BLaER1 (cell line): Measurements from ENCODE around the gene MUC6.

ENCODE experiments used
- H3K27ac ChIP-seq: shearing (Covaris generic); formaldehyde crosslinking; 2 replicates; pipeline ENCODE4 v1.8.1; 2022
- H3K27me3 ChIP-seq: shearing (Covaris generic); formaldehyde crosslinking; 2 replicates; pipeline ENCODE4 v1.8.1; 2022
- H3K36me3 ChIP-seq: shearing (Covaris generic); formaldehyde crosslinking; 2 replicates; pipeline ENCODE4 v1.8.1; 2022
- H3K4me1 ChIP-seq: shearing (Covaris generic); formaldehyde crosslinking; 2 replicates; pipeline ENCODE4 v1.8.1; 2022
- H3K4me2 ChIP-seq: shearing (Covaris generic); formaldehyde crosslinking; 2 replicates; pipeline ENCODE4 v1.8.1; 2022
- H3K4me3 ChIP-seq: shearing (Covaris generic); formaldehyde crosslinking; 2 replicates; pipeline ENCODE4 v1.8.1; 2022
- H3K9ac ChIP-seq: shearing (Covaris generic); formaldehyde crosslinking; 2 replicates; pipeline ENCODE4 v1.8.1; 2022
- H3K9me3 ChIP-seq: shearing (Covaris generic); formaldehyde crosslinking; 2 replicates; pipeline ENCODE4 v1.8.1; 2022
- H4K20me1 ChIP-seq: shearing (Covaris generic); formaldehyde crosslinking; 2 replicates; pipeline ENCODE4 v1.8.1; 2022
- Cebpa-rat ChIP-seq: shearing (Covaris generic); IDR thresholded peaks from 2 replicates; pipeline ENCODE4 v1.8.1; 2022

The MUC6 gene

GRCh38 chr11:1031121-1031899, 5.2 kb downstream of the MUC6 start:
- Histone ChIP-seq H3K4me3 (no peak overlapping the region), H3K9ac (no peak overlapping the region), H4K20me1 (peaks cover 11% of the 10 kb centered on the region), H3K36me3 (peaks cover 4% of the 10 kb centered on the region; the same call in 1 of the 2 replicates), H3K4me1 (0 out of 2 replicates have a peak, but pooled peaks cover 7% of the 10 kb centered on the region), H3K9me3 (no peaks in the 10 kb centered on the region), H3K4me2 (no peak overlapping the region), H3K27me3 (no peaks in the 10 kb centered on the region), H3K27ac (no peak overlapping the region)
- no peak for TF ChIP-seq Cebpa-rat

GRCh38 chr11:1030556-1030955, 6.0 kb downstream of the MUC6 start:
- 0 out of 2 replicates have a peak, but pooled peaks cover 7% of the 10 kb centered on the region for H3K4me1 ChIP-seq
- H3K4me2 ChIP-seq, result no peak overlapping the region
- H3K27me3 ChIP-seq, result no peaks in the 10 kb centered on the region
- H3K9me3 ChIP-seq, result no peaks in the 10 kb centered on the region
- no peak overlapping the region for H3K27ac ChIP-seq
- H3K36me3 ChIP-seq, result peaks cover 11% of the 10 kb centered on the region; the same call in 1 of the 2 replicates
- no peak overlapping the region for H3K9ac ChIP-seq
- no peak for TF ChIP-seq Cebpa-rat
- H3K4me3 ChIP-seq, result no peak overlapping the region
- H4K20me1 ChIP-seq, result peaks cover 18% of the 10 kb centered on the region

- Histone ChIP-seq H4K20me1 (peaks cover 23% of the 10 kb centered on the region), H3K4me3 (no peak overlapping the region), H3K36me3 (peaks cover 16% of the 10 kb centered on the region; the same call in 1 of the 2 replicates), H3K27me3 (no peaks in the 10 kb centered on the region), H3K9me3 (no peaks in the 10 kb centered on the region), H3K27ac (no peak overlapping the region), H3K9ac (no peak overlapping the region), H3K4me2 (no peak overlapping the region), H3K4me1 (0 out of 2 replicates have a peak, but pooled peaks cover 7% of the 10 kb centered on the region)
- no peak for TF ChIP-seq Cebpa-rat
Measured at GRCh38 chr11:1030086-1030485, 6.4 kb downstream of the MUC6 start.

- H3K36me3 ChIP-seq, result peaks cover 20% of the 10 kb centered on the region; the same call in 1 of the 2 replicates
- H3K27me3 ChIP-seq, result no peaks in the 10 kb centered on the region
Measured at GRCh38 chr11:1029654-1030053, 6.9 kb downstream of the MUC6 start.

GRCh38 chr11:1029051-1029450, 7.5 kb downstream of the MUC6 start:
- H3K27me3 ChIP-seq, result no peaks in the 10 kb centered on the region
- 0 out of 2 replicates have a peak, but pooled peaks cover 2% of the 10 kb centered on the region for H3K4me1 ChIP-seq
- no peaks in the 10 kb centered on the region for H3K9me3 ChIP-seq

More at GRCh38 chr11:1029654-1030053, 6.9 kb downstream of the MUC6 start:
- no peak overlapping the region for H3K27ac ChIP-seq
- H3K4me3 ChIP-seq, result no peak overlapping the region
- no peak overlapping the region for H3K9ac ChIP-seq
- 0 out of 2 replicates have a peak, but pooled peaks cover 7% of the 10 kb centered on the region for H3K4me1 ChIP-seq
- TF ChIP-seq Cebpa-rat, result no peak
- H3K4me2 ChIP-seq, result no peak overlapping the region
- H3K9me3 ChIP-seq, result no peaks in the 10 kb centered on the region
- H4K20me1 ChIP-seq, result peaks cover 26% of the 10 kb centered on the region

GRCh38 chr11:1028616-1029015, 7.9 kb downstream of the MUC6 start:
- H3K27ac ChIP-seq, result no peak overlapping the region
- no peaks in the 10 kb centered on the region for H3K4me1 ChIP-seq
- no peak overlapping the region for H3K4me3 ChIP-seq
- H3K27me3 ChIP-seq, result no peaks in the 10 kb centered on the region
- H4K20me1 ChIP-seq, result peaks cover 34% of the 10 kb centered on the region
- H3K9me3 ChIP-seq, result no peaks in the 10 kb centered on the region
- peaks cover 28% of the 10 kb centered on the region; the same call in 1 of the 2 replicates for H3K36me3 ChIP-seq
- TF ChIP-seq Cebpa-rat, result no peak
- no peak overlapping the region for H3K4me2 ChIP-seq
- H3K9ac ChIP-seq, result no peak overlapping the region

More at GRCh38 chr11:1029051-1029450, 7.5 kb downstream of the MUC6 start:
- Histone ChIP-seq H3K9ac (no peak overlapping the region), H3K27ac (no peak overlapping the region), H3K4me3 (no peak overlapping the region), H4K20me1 (peaks cover 29% of the 10 kb centered on the region), H3K4me2 (no peak overlapping the region), H3K36me3 (peaks cover 24% of the 10 kb centered on the region; the same call in 1 of the 2 replicates)
- TF ChIP-seq Cebpa-rat, result no peak

- H4K20me1 ChIP-seq, result peaks cover 38% of the 10 kb centered on the region
- H3K4me2 ChIP-seq, result no peak overlapping the region
- H3K36me3 ChIP-seq, result peaks cover 32% of the 10 kb centered on the region; the same call in 1 of the 2 replicates
- TF ChIP-seq Cebpa-rat, result no peak
- H3K9me3 ChIP-seq, result no peaks in the 10 kb centered on the region
- no peaks in the 10 kb centered on the region for H3K27me3 ChIP-seq
- no peaks in the 10 kb centered on the region for H3K4me1 ChIP-seq
- no peak overlapping the region for H3K4me3 ChIP-seq
- H3K27ac ChIP-seq, result no peak overlapping the region
- no peak overlapping the region for H3K9ac ChIP-seq
Measured at GRCh38 chr11:1028291-1028540, 8.3 kb downstream of the MUC6 start.

GRCh38 chr11:1027483-1028290, 8.8 kb downstream of the MUC6 start:
- no peak overlapping the region for H3K4me3 ChIP-seq
- H3K9me3 ChIP-seq, result no peaks in the 10 kb centered on the region
- no peak overlapping the region for H3K9ac ChIP-seq
- H3K4me1 ChIP-seq, result no peaks in the 10 kb centered on the region
- peaks cover 40% of the 10 kb centered on the region for H4K20me1 ChIP-seq
- TF ChIP-seq Cebpa-rat, result no peak
- H3K27me3 ChIP-seq, result no peaks in the 10 kb centered on the region
- H3K27ac ChIP-seq, result no peak overlapping the region
- H3K36me3 ChIP-seq, result peaks cover 33% of the 10 kb centered on the region; the same call in 1 of the 2 replicates
- H3K4me2 ChIP-seq, result no peak overlapping the region

GRCh38 chr11:1026641-1027482, 9.7 kb downstream of the MUC6 start:
- H3K4me1 ChIP-seq, result no peaks in the 10 kb centered on the region

More at GRCh38 chr11:1026641-1027482, 9.7 kb downstream of the MUC6 start:
- H3K27ac ChIP-seq, result no peak overlapping the region
- H3K4me2 ChIP-seq, result no peak overlapping the region
- TF ChIP-seq Cebpa-rat, result no peak
- no peak overlapping the region for H3K9ac ChIP-seq
- H3K4me3 ChIP-seq, result no peak overlapping the region
- H3K36me3 ChIP-seq, result peaks cover 33% of the 10 kb centered on the region; the same call in 1 of the 2 replicates
- peaks cover 40% of the 10 kb centered on the region for H4K20me1 ChIP-seq
- no peaks in the 10 kb centered on the region for H3K27me3 ChIP-seq
- no peaks in the 10 kb centered on the region for H3K9me3 ChIP-seq
